ENCODE results near the gene STARD10.
A peak's percentile ranks its signal among the peaks of the same experiment; 100 is the strongest.

STARD10 gene

GRCh38 chr11:72763823-72764222, 30.0 kb downstream of the STARD10 start:
- no peak for DNase-seq (ENCODE audit: low read depth in 2 of 2)

- no peak for DNase-seq (ENCODE audit: low read depth in 2 of 2)
These were observed 31.1 kb downstream of the STARD10 start for GRCh38 chr11:72762641-72763304.

- DNase-seq (ENCODE audit: low read depth in 2 of 2): no peak
These were observed 33.1 kb downstream of the STARD10 start for GRCh38 chr11:72760539-72761405.

DNA sequence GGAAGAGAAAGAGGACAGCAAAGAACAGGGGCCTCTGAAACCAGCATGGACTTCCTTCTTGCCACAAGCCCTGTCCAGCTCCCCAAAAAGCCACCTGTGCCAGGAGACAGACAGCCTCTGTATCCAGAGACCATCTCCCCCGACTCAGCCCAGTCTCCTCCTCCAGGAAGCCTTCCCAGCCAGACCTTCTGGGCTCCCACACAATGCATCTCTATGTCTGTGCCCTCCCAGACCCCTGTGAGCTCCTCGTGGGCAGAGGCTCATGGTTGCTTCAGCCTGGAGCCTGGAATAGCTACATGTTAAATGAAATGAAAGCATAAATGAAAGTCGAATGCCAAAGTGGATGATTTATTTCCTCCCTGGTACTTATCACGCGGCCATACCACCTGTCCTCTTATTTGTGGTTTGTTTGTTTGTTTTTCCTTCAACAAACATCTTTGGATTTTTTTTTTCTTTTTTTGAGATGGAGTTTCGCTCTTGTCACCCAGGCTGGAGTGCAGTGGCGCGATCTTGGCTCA, 34.3 kb downstream of the STARD10 start:
- no peak for DNase-seq (ENCODE audit: low read depth in 2 of 2)

DNA sequence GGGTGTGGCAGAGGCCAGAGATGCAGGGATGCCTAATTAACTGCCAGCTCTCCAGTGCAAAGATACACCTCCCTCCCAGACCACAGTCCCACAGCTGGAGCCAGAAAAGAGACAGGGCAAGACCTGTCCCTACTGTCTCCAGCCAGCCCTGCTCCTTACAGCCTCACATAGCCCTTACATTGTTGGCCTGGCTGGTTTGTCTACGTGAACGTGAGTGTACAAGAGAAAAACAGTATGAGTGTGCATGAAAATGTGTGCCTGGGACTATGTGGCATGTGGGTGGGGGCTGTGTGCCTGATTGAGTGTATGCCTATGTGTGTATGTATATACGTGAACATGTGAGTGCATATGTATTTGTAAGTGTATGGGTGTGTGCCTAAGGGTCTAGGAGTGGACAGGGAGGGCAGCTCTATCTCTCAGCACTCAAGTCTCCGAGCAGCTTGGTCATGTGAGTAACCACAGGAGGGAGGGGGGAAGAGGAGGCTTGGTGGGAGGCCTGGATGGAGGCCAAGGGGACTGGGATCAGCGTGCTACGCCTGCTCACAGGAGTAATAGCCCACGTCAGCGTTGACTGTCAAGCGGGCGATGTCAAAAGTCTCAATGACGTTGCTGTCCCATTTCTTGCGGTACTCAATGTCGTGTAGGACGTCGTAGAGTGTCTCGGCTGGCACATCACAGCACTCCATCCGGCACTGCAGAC, 35.0 kb downstream of the STARD10 start:
- no peak for DNase-seq (ENCODE audit: low read depth in 2 of 2)

GRCh38 chr11:72758304-72758689, 35.5 kb downstream of the STARD10 start:
- DNase-seq (ENCODE audit: low read depth in 2 of 2): no peak

DNA sequence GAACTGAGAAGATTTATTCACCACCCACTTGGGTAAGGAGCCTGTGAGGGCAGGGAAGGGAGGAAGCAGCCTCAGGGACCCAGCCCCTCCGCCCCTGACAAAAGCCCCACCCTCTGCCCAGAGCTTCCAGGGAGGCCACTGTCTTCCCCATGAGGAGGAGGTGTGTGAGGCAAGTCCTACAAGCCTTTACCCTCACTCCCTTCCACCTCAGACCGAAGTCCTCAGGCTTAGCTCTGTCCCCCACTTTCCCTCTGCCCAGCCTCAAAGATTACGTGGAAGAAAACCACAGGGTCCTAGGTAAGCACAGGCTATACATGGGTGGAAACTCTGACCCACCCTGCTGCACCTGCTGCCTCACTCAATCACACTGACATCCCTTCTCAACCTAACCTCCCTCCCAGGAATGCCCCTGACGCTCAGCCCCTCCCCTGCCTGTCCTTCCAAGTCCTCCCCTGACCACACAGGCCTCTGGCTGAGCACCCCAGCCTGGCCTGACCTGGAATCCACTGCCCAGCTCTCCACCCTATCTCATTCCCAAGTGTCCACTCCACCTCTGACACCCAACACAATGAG, 38.0 kb downstream of the STARD10 start:
- no peak for DNase-seq (ENCODE audit: low read depth in 2 of 2)

- no peak for DNase-seq (ENCODE audit: low read depth in 2 of 2)
These were observed 39.2 kb downstream of the STARD10 start for GRCh38 chr11:72754544-72755155.

DNA sequence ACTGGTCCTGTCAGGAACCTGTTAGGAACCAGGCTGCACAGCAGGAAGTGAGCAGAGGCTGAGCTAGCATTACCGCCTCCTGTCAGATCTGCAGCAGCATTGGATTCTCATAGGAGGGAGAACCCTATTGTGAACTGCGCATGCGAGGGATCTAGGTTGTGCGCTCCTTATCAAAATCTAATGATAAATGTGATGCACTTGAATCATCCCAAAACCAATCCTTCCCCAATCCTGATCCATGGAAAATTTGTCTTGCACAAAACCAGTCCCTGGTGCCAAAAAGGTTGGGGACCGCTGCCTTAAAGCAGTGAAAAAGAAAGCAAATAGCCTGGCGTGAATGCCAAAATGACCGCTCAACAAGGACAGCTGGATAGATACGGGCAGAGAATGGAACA, 39.7 kb downstream of the STARD10 start:
- DNase-seq (ENCODE audit: low read depth in 2 of 2): no peak

GRCh38 chr11:72753341-72754148, 40.3 kb downstream of the STARD10 start:
- DNase-seq (ENCODE audit: low read depth in 2 of 2): no peak

DNA sequence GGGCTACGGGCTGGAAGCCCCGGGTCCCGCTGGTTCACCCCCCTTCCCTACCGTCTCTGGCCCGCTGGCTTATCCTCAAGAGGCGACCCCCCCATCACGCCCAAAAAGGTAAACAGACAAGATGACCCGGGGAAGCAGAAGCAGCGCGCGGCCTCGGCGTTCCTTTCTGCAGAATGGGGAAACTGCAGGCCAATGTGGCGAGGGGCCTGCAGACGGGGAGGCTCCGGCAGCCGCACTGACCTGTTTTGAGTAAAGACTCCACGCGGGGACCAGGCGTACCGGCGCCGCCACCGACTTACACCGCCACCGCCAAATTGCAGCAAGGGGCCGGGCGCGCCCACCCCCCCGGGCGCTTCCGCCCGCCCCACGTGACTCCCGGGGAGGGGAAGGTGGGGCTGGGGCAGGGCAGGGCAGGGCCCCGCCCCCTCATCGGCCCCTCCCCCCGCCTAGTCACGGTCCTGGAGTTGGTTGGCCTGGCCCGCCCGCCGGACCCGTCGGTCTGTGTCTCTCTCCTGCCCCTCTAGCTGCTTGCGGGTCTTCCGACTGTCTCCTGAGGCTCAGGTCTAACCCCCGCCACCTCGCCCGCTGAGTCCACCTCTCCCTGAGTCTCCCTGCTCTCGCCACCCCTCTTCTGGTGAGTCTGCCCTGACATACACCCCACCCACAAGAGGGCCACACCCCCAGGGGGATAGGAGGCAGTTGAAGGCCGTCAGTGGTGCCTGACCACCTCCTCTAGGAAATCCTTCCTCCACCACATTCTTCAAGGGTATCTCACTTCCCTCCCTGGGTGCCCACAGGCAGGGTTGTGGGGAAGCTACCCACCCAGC, 41.5 kb downstream of the STARD10 start, which contains the start of gene ARAP1:
Gene ARAP1 (minus strand): TSS at position 321 of the 827 bp plus-strand sequence. CDS start 25,280 bp downstream, outside the sequence.
- DNase-seq (ENCODE audit: low read depth in 2 of 2): peak; percentile 49 to 75

DNA sequence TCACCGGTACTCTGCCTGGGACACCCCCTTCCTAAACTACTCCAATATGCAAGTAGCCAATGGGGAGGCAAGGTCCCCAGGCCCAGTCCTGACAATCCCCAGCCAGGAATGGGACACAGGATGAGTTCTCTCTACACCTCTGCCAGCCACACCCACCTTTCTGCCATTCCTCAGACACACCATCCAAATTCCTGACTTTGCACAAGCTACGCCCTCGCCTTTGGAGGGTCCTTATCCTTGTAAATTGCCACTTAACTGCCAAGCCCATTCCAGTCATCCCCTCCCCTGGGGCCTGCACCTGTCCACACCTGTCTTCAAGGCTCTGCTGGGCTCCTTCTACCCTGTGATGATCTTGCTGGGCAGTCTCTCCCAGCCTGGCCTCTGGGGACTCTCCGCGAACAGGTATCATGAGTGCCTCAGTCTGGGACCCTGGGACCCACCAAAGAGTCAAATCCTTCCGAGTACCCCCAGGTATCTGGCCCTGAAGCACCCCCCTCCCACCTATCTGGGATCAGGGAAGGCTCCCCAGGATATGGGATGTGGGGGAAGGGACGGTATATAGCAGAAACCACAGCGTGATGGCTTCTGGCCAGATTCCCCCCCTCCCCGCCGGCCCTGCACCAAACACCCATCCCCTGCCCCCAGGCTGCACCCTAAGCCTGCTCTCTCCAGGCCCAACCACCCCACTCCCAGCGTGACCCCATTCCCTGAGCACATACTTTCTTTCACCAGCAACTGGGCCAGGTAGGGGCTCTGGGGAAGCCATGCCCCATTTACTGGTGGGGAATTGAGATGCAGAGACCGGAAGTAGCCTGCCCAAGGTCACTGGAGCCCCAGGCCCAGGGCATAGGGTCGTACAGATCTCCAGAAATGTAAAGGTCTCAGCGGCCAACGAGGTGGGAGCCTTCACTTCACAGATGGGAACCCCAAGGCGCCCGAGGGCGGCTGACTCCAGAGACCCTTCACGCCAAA, 42.4 kb downstream of the STARD10 start:
- no peak for DNase-seq (ENCODE audit: low read depth in 2 of 2)

- DNase-seq (ENCODE audit: low read depth in 2 of 2): no peak
These were observed 43.2 kb downstream of the STARD10 start for GRCh38 chr11:72750556-72751115.

DNA sequence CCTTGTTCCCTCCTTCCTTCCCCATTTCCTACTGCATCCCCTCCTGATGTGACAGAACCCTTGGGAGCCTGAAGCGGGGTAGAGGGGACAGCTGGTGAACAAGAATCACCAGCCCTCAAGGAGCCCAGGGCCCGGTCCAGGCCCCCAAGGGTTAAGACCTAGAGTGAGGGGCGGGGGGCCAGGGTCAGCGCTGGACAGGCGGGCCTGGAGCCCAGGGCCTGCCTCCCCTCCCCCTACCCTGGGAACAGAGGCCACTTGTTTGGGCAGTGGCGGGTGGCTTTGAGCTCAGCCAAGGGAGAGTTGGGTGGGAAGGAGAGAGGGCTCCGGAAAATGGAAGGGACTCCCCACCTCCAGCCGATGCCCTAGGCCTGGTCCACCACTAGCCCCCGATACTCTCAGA, 43.8 kb downstream of the STARD10 start:
- no peak for DNase-seq (ENCODE audit: low read depth in 2 of 2)

- no peak for DNase-seq (ENCODE audit: low read depth in 2 of 2)
These were observed 46.5 kb downstream of the STARD10 start for GRCh38 chr11:72747289-72747855.

GRCh38 chr11:72746821-72747220, 47.0 kb downstream of the STARD10 start:
- DNase-seq (ENCODE audit: low read depth in 2 of 2): no peak

- DNase-seq (ENCODE audit: low read depth in 2 of 2): no peak
These were observed 47.8 kb downstream of the STARD10 start for GRCh38 chr11:72745925-72746550.

Data from stimulated activated CD8-positive, alpha-beta memory T cell treated with anti-CD3 and anti-CD28 coated beads, Interleukin-7, amount 100 ng/mL, for 4 hours (primary cell).